Fibroblast of skin of back (primary cell): ENCODE data around the gene PARD3.
"Not testable (repeated sequence)": the region's sequence is repeated elsewhere in the genome, so short reads cannot be mapped to it uniquely, and the experiment has no call there.

Experiments used
- DNase-seq: peaks from one replicate; pipeline ENCODE4 v3.0.0-alpha.2; 2013

The PARD3 gene

DNA sequence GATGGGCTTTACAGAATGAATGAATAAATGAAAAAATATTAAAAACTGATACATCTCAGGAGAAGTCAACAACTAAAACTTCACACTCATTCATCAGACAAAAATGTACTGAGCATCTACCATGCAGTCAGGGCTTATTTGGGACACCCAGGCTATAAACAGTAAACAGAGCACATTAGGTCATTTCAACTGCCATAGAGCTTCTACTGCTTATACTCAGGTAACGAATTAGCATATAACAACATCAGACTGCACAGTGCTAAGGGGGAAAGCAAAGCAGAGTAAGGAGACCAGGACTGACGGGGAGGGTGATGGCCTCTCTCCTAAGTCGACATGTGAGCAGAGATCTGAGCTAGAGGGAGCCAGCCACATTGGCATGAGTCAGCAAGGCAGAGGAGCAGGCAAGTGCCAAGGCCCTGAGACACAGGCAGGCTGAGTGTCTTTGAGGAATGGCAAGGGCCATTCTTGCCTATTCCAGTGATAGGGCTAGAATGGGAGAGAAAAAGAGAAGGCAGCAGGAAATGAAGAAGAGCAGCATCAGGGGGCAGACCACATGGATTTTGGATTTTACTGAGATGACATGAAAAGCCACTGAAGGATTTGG, 528.9 kb downstream of the PARD3 start:
- peak; percentile 60 for DNase-seq

DNA sequence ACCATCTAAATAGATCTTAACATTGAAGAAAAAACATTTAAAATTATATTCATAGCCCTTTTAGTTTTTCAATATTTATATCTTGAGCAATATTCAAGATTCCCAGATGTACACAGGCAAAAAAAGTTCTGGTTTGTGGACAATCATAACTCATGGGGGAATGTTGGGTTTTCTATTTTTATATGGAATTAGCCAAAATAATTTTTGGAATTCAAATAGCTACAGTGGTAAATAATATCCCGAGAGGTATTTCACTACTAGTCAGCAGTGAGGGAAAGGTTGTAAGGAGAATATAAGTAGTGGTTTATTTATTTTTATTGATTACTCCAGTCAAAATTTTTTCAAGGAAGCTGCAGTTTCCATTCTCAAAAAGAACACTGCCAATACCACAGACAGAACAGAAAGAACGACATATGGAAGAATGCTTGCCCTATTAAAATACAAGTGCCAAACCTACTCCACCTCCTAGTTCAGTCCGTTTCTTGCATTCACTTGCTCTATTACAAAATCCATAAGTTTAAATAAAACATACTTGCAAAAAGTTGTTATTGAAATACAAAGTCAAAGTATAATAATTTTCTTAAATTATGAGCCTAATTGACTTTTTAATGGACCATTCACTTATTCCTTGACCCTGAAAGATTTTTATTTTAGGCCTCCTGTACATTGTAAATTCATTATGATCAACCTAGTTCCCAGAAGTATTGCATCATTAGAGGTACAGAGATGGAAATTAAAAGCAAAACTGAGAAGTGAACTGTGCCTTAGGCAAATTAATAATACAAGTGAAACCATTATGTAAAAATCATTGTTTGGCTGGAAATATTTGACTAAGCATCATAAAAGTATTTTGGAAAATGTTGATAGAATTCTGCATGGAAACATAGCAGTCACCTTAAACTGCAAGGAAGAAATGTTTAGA, 533.2 kb downstream of the PARD3 start:
- DNase-seq, result no peak

DNA sequence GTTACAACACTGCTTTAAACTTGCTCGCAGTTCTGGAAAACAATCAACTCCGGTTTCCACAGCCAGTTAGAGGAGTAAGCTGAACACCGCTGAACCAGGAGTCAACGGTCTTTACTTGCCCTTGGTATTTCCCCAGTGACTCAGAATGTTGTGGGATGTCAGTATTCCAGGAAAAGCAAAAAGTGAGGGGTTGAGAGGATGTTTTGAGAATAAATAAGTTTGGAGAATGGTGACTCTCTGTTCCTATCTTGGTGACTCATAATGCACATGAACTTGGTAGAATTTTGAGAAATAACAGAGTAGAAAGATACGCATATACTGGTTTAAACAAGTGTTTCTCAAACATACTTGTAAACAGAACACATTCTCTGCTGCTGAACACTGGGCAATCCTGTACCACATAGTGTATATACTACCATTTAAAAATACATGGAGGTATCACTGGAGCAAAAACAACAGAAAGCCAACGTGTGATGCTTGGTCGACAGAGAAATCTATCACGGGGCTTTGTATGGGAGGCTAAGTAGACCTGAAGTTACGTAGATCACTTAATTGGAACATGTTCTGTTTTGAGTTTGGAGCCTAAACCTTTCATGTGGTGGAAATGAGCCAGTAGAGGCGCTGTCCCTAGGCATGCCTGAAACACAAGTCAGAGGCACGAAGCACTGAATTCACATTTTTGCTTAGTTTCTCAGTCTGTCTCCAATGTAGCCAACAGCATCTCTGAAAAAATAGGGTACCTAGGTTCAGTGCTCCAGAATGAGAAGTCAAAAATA, 534.3 kb downstream of the PARD3 start:
- peak; percentile 97 for DNase-seq

DNA sequence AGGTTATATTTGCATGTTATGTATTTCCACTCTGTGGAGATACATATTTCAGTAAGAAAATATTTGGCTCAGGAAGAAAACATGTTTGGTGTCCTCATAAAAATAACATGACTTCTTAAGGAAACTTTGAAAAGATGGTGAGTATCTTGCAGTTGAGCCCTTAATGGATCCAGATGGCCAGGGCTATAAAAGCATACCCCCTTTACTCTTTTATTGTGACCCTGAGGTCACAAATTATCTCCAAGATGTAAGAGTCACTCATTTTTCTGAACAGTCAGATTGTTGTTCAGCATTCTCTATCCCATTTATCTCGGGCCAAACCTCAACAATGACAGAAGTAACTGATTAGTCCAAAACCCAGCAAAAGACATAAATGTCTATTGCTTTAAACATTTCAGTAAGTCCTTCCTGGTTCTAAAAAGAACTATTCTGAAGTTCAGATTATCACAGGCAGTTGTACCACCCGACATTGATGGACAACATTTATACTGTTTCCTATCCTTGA, 539.4 kb downstream of the PARD3 start:
- no peak for DNase-seq

DNA sequence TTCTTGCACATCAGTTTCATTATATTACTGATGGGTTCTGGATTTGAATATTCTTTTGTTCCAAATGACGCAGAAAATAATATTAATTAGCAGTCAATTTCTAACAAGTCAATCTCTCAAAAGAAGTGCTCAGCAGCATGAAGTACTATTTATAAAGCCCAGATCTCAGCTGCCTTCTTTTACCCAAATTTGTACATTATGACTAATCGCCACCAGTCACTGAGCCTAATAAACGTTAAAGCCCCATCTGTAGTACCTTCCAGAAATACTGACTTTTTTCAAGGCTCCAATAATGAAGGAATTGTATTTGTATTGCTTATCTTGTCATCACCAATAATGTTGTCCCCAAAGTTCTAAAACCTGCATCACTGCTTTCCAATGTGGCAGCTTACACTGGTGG, 540.2 kb downstream of the PARD3 start:
- DNase-seq, result no peak

DNA sequence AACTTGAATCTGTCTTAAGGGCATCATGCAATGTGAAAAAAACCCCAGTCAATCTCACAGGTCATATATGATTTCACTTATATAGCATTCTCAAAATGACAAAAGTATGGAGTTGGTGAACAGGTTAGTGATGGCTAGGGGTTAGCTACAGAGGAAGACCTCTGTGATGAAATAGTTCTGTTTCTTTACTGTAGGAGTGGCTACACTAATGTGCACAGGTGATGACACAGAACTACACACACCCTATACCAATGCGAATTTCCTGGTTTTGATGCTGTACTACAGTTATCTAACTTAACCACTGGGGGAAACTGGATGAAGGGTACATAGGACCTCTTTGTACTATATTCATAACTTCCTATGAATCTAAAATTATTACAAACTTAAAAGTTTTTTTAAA, 541.8 kb downstream of the PARD3 start:
- no peak for DNase-seq

DNA sequence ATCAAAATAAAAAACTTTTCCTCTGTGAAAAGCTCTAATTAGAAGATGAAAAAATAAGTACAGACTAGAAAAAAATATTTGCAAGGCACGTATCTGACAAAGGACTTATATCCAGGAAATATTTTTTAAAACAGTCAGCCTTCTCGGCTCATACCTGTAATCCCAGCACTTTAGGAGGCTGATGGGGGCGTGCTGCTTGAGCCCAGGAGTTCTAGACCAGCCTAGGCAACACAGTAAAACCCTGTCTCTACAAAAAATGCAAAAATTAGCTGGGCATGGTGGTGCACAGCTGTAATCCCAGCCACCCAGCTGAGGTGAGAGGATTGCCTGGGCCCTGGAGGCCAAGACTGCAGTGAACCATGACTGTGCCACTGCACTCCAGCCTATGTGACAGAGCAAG, 542.8 kb downstream of the PARD3 start:
- no peak for DNase-seq

DNA sequence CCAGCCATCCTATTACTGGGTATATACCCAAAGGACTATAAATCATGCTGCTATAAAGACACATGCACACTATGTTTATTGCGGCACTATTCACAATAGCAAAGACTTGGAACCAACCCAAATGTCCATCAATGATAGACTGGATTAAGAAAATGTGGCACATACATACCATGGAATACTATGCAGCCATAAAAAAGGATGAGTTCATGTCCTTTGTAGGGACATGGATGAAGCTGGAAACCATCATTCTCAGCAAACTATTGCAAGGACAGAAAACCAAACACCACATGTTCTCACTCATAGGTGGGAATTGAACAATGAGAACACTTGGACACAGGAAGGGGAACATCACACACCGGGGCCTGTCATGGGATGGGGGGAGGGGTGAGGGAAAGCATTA, 546.7 kb downstream of the PARD3 start:
- not testable (repeated sequence) for DNase-seq

DNA sequence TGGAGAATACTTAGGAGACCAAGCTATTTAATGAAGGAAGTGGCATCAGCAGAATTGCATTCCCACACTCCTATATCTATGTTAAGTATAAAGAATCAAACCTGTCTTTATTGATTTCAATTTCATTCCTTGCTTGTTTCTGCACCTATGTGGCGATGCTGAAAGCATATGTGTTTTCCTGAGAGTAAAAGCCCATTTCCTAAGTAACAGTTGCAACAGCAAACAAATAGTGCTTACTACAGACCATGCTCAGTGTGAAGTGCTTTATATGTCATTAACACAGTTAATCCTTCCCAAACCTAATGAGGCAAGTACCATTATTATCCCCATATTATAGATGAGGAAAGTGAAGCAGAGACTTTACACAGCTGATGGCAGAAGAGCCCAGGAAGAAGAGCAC, 552.1 kb downstream of the PARD3 start:
- no peak for DNase-seq

DNA sequence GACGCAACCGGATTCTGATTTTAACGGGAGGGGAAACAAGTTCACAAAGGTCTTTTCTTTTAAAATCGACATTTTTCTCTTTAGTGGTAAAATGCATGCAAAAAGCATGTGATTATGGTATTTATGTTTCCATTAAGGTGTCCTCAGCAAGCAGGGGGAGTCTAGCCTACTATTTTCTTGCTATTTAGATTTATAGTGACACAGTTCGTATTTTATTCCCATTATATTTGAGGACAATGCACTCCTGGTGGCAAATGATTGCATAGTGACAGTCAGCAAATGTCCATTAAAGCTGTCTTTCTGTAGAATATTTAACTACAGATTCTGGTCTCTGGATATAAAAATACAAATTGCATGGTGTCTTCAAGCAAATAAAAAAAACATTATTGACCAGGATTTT, 554.2 kb downstream of the PARD3 start:
- no peak for DNase-seq

DNA sequence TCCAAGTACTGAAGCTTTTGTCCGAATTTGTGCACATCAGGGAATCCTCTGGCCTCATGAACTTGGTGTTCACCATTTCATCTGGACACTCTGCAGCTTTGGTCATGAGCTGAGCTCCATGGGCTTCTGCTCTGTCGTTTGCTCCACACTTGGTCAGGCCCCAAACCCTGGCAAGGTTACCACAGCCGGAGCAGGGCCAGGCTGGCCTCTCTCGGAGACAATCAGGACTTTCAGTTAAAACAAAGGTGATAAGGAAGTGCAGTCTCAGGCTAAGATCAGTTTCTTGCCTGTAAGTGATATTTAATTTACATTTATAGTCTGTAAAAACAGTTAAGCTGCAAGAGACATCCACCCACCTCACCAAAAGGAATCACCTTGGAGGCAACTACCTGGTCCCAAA, 558.9 kb downstream of the PARD3 start:
- DNase-seq, result no peak

DNA sequence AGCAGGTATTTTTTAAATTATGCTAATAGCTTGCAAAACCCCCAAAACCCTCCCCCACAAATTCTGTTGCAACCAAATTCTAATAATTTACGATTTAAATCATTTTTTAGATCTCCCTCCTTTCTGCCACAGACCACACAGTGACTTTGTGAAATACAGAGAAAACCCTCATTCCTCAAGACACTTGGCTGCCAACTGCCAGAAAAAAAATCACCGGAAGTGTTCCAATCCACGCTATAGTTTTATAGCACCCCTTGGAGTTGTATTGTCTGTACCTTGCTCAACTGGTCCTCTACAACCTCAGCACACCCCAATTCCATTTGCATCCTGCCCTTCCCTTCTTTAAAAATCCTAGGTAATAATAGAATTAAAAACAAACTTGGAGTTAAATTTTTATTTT, 560.1 kb downstream of the PARD3 start:
- no peak for DNase-seq

DNA sequence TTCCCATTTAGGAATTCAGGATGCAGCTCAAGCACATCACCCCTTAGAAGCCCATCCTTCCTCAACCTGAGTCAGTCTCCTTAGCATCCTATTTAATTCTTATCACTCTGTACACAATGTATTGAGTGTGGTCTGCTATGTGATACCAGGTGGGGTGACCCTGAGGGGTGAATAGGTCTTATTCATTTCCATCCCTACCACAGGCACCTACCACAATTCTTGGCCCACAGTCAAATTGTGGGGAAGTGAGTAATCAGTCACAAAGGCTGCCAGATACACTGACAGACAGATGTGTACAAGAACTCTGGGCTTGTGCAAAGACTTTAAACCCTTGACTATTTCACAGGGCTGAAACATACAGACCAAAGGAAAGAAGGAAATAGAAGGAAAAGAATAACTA, 560.5 kb downstream of the PARD3 start:
- DNase-seq, result peak; percentile 52

DNA sequence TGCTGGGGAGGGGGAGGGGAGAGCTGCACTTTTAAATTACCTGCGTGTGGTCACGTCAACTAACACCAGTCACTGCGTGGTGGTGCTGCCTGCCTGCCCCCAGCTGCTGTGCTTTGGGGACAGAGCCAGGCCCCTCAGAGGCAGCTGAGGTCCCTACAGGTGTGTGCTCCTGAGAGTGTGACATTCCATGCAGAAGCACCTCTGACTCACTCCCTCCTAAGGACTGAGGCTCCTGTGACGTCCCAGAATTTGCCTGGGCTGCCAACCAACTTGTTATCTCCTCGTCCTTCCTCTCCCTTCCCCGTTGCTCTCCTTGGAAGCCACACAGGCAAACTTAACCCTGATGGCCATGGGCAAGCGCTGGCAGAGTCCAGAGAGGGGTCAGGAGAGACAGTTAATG, 563.0 kb downstream of the PARD3 start:
- no peak for DNase-seq

DNA sequence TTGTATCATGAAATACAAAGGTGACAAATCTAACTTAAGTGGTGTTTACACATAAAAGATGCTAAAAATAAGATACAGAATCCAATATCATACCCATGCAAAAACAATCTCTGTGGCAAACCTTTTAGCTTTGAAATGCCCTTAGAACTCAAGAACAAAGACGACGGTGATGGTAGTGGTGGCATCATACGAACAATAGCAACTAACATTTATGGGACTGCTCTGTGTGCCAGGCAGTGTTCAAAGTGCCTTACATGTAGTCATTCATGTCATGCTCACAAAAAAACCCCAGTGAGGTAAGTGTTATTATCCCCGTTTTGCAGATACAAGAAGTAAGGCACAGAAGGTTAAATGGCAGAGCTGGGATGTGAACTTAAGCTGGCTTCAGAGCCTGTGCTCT, 563.9 kb downstream of the PARD3 start:
- no peak for DNase-seq

DNA sequence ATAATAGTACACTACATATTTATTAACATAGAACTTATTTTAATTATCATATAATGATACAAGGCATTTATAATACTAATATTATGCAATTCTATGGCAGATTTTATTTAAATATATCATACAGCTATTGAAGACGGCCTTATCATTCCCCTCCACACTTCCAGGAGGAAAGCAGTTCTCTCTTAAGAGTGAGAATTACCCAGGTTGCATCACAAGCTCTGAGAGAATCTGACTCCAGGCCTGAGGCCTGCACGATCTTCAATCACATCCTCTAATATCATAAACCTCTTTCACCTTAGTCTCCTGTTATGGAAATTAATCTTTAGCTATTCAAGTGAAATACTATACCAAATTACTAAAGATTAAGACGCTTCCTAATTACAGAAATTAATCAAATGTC, 564.4 kb downstream of the PARD3 start:
- no peak for DNase-seq

DNA sequence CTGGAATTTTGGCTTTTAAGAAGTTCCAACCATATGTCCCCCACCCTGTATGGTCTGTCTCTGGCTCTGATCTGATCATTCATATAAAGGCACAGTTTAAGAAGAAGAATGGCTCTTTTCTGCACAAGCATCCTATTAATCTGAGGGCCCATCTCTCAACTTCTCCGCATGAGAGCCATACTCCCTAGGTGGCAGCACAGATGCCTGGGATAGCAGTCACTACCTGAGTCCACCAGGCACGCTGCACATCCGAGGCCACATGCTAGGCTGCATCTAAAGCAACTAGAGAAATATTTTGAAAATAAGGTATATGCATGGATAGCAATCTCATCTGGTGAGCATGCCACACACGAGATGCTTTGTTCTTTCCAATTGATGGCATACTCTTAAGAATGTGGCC, 565.5 kb downstream of the PARD3 start:
- no peak for DNase-seq

DNA sequence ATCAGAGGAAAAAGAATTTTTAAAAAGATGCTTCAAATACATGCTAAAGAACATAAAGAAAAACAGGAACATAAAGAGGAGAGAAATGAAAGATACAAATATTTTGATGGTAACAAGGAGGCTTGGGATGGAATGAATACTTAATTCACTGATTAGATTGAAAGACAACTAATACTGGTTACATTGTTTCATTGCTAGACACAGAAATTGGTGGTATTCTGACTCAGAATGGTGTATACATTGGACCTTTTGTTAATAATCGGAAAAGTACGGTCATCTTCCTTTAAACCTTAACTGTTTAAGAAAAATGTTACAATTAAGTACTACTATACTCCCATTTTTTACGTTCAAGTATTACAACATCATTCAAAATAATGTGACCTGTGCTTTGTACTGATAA, 567.5 kb downstream of the PARD3 start:
- no peak for DNase-seq

DNA sequence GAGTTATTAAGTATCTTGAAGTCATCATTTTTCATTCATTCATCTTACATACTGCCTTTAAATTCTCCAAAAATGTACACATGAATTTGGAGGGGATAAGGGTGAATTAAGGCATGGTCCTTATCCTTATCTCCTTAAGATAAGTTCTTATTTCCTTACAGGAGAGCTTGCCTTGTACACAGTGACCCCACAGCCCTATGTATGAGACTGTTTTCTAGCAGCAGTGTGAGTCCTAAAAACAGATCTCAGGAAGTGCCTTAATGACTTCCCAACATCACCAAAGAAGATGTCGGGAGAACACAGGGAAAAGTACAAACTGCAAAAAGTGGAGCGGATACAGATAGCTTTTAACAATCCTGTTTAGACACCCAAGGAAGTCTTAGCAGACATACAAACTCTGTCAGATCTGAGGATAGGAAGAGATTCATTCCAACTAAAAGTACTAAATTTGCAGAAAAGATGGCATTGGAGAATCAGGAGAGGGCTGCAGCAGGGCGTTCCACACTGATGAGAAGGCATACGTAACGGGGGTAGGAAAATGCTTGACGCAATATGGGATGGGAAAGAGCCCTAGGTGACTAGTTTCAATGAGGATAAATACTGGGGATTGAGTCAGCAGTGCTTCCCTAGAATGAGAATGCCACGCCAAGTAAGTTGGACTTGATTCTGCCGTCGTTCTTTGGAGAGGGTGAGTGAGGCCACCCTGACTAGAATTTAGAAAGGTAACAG, 570.2 kb downstream of the PARD3 start:
- DNase-seq, result no peak

DNA sequence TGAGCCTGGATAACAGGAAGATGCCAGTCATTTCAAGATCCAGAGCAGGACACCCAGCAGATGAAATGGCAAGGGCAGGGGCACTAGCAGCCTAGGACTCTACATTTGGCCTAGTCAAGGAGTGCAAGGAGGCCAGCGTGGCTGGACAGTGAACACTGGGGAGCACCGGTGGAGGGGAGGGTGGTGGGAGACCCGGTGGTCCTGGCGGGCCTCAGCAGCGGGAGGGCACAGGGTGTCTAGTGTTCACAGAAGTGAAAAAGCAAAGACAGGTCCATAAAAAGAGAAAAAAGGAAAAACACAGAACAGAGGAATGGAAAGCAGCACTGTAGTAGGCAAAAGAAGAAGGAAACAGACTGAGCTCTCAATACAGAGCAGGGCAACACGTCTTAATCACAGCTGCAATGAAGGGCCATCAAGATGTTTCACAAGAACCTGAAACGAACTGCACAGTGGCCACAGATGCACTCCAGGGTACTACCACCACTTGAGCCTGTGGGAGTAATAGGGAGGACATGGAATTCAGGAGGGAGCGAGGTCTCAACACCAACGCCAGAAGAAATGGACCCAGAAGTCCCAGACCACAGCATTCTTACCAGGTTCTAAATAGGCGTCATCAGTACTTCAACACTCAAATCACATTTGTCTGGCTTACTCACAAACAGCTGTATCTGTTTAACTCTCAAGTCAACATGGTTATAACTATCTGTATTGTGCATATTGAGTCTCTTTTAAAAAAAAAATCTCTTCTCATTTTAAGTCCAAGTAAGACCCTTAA, 573.7 kb downstream of the PARD3 start:
- no peak for DNase-seq

DNA sequence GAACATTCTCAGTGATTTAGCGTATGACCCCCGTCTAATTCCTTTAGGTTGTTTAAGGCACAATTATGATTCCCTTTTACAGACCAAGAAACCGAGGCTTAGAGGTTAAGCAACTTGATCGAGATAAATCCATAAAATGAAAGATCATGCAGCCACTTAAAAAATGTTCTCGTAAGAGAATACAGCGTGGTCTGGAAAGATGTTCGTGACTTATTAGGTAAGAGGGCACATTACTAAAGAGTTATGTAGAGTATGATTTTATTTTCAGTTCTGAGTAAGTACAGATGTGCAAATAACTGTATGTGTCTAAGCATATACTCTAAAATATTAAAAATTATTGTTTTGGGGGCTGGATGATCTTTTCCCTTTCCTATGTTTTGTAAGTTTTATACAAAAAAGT, 575.1 kb downstream of the PARD3 start:
- DNase-seq, result no peak
